ENCODE data around the gene NELL1.
"Not testable (repeated sequence)": the region's sequence is repeated elsewhere in the genome, so short reads cannot be mapped to it uniquely, and the experiment has no call there.

NELL1 gene

GRCh38 chr11:21257461-21257860, 588.1 kb downstream of the NELL1 start:
- DNase-seq (ENCODE audit: low read depth): no peak
- TF ChIP-seq CTCF (IDR thresholded peaks at IDR 0.05; ENCODE audit: control insufficient read depth, insufficient read depth, low read depth, low read length, missing control alignments): no peak
- no peak overlapping the region for H3K4me3 ChIP-seq (ENCODE audit: control insufficient read depth, low read depth, low read length)

- H3K4me3 ChIP-seq (ENCODE audit: control insufficient read depth, low read depth, low read length): no peak overlapping the region
- DNase-seq (ENCODE audit: low read depth): no peak
- TF ChIP-seq CTCF (IDR thresholded peaks at IDR 0.05; ENCODE audit: control insufficient read depth, insufficient read depth, low read depth, low read length, missing control alignments): no peak
Observed at GRCh38 chr11:21258414-21258813, 589.0 kb downstream of the NELL1 start.

- no peak for TF ChIP-seq CTCF (IDR thresholded peaks at IDR 0.05; ENCODE audit: control insufficient read depth, insufficient read depth, low read depth, low read length, missing control alignments)
- DNase-seq (ENCODE audit: low read depth): no peak
- H3K4me3 ChIP-seq (ENCODE audit: control insufficient read depth, low read depth, low read length): no peak overlapping the region
Observed at GRCh38 chr11:21260101-21260500, 590.7 kb downstream of the NELL1 start.

GRCh38 chr11:21262992-21263391, 593.6 kb downstream of the NELL1 start:
- no peak for TF ChIP-seq CTCF (IDR thresholded peaks at IDR 0.05; ENCODE audit: control insufficient read depth, insufficient read depth, low read depth, low read length, missing control alignments)
- no peak overlapping the region for H3K4me3 ChIP-seq (ENCODE audit: control insufficient read depth, low read depth, low read length)
- DNase-seq (ENCODE audit: low read depth): no peak

GRCh38 chr11:21264125-21264524, 594.7 kb downstream of the NELL1 start:
- no peak for TF ChIP-seq CTCF (IDR thresholded peaks at IDR 0.05; ENCODE audit: control insufficient read depth, insufficient read depth, low read depth, low read length, missing control alignments)
- no peak for DNase-seq (ENCODE audit: low read depth)
- no peak overlapping the region for H3K4me3 ChIP-seq (ENCODE audit: control insufficient read depth, low read depth, low read length)

- no peak for DNase-seq (ENCODE audit: low read depth)
- no peak for TF ChIP-seq CTCF (IDR thresholded peaks at IDR 0.05; ENCODE audit: control insufficient read depth, insufficient read depth, low read depth, low read length, missing control alignments)
- H3K4me3 ChIP-seq (ENCODE audit: control insufficient read depth, low read depth, low read length): no peak overlapping the region
Observed at GRCh38 chr11:21268036-21268435, 598.6 kb downstream of the NELL1 start.

GRCh38 chr11:21272139-21272538, 602.8 kb downstream of the NELL1 start:
- not testable (repeated sequence) for H3K4me3 ChIP-seq (ENCODE audit: control insufficient read depth, low read depth, low read length)

More at GRCh38 chr11:21272139-21272538, 602.8 kb downstream of the NELL1 start:
- not testable (repeated sequence) for DNase-seq (ENCODE audit: low read depth)
